ENCODE data around the gene CEACAM20. TPM values are rescaled to one million over a fixed set of nuclear protein-coding genes. Genes with fewer than 3 reads are reported as not detected.
"Not testable (repeated sequence)": the region's sequence is repeated elsewhere in the genome, so short reads cannot be mapped to it uniquely, and the experiment has no call there.

Gene CEACAM20
- total and polyA plus RNA-seq, 2 of the 13 experiments (the other 11 are each of a cell fraction or from before 2014, with no cell fraction given), result 0.04 TPM; not detected in 1

DNA sequence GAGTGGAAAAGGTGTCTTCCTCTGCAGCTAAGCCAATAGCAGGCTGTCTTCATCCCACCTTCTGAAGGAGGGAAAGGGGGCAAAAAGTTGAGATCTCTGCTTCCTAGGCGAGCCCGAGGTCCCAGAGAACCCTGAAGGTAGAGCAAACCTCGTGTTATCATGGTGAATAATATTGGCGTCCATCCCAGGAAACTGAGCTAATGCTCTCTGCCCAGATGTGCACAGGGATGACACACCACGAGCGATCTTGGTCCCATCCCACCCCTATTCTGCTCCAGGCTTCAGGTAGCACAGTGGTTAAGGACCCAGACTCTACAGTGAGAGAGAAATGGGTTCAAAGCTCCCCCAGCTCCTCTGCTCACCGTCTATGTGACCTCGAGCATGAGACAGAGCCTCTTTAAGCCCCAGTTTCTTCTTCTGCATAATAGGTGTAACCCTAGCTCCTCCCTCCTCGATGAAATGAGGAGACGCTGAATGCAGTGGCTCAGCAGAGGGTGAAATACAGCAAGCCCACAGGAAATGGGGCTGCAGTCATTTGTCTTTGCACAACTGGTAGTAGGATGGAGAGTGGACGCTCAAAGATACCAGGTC is 9.9 kb upstream of the CEACAM20 start:
- no peaks in the 10 kb centered on the region for H4K20me1 ChIP-seq (ENCODE audit: insufficient read depth, low read length)
- no peak overlapping the region for H3K4me3 ChIP-seq (replicated peaks in 1 of 3; ENCODE audit: insufficient read depth in 1 of 3, low read depth in 2 of 3, low read length in 3 of 3)
- no peaks in the 10 kb centered on the region for H3K36me3 ChIP-seq (replicated peaks in 1 of 2; ENCODE audit: control insufficient read depth in 1 of 2, insufficient read depth in 2 of 2, low read length in 2 of 2)
- H3K27me3 ChIP-seq (ENCODE audit: control insufficient read depth in 1 of 2, insufficient read depth in 2 of 2, low read length in 2 of 2), result no peaks in the 10 kb centered on the region
- no peak overlapping the region for H2AFZ ChIP-seq (ENCODE audit: low read length)
- no peaks in the 10 kb centered on the region for H3K79me2 ChIP-seq (ENCODE audit: insufficient read depth, low read length)
- in situ Hi-C loops (cut with HindIII; ENCODE audit: extremely low pct_ligation_motif_present, low pct_unique_long_range_greater_than_20kb) (no loop called here), intact Hi-C loops (cut with micrococcal nuclease; ENCODE audit: unreplicated experiment) (no loop called here)
- H3K4me1 ChIP-seq (ENCODE audit: insufficient read depth, low read length), result no peaks in the 10 kb centered on the region
- ChIA-PET POLR2A (no interaction called here), CTCF (ENCODE audit: low intra/inter-chr PET ratio, low total read pairs) (no interaction called here)
- H3K27ac ChIP-seq (ENCODE audit: extremely low read length, insufficient read depth, low read length), result no peak overlapping the region
- FAIRE-seq, result no peak
- H3K9ac ChIP-seq (ENCODE audit: insufficient read depth, low read depth, low read length), result no peak overlapping the region
- no peak for DNase-seq (ENCODE audit: low spot score)
- no peaks in the 10 kb centered on the region for H3K9me3 ChIP-seq (ENCODE audit: low read length)
- BruUV-seq (replicated peaks), result no TSS peak
- no peak overlapping the region for H3K4me2 ChIP-seq (ENCODE audit: low read depth, low read length)
- 46% methylated on average over 11 of the region's 11 CpGs for WGBS (ENCODE audit: low lambda C conversion rate)
- TF ChIP-seq SRSF4 (IDR thresholded peaks at IDR 0.05; ENCODE audit: low read depth, low read length, poor library complexity, severe bottlenecking) (no peak), JUND (CRISPR knock-in tag; IDR thresholded peaks at IDR 0.05) (no peak), HMGA1 (CRISPR knock-in tag; conservative IDR thresholded peaks at IDR 0.05) (no peak)
- ATAC-seq, result no peak

DNA sequence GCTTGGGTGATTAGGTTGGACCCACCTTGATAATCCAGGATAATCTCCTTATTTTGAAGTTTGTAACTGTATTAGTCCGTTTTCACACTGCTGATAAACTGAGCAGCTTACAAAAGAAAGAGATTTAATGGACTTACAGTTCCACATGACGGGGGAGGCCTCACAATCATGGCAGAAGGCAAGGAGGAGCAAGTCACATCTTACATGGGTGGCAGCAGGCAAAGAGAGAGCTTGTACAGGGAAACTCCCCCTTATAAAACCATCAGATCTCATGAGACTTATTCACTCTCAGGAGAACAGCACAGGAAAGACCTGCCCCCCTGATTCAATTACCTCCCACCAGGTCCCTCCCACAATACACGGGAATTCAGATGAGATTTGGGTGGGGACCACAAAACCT is 5.9 kb upstream of the CEACAM20 start:
- 18% methylated on average over 3 of the region's 3 CpGs for WGBS (ENCODE audit: low lambda C conversion rate)
- intact Hi-C loops (cut with micrococcal nuclease; ENCODE audit: unreplicated experiment); H3K4me3 ChIP-seq (replicated peaks in 1 of 3; ENCODE audit: insufficient read depth in 1 of 3, low read depth in 2 of 3, low read length in 3 of 3); CTCF ChIA-PET (ENCODE audit: low intra/inter-chr PET ratio, low total read pairs); in situ Hi-C loops (cut with HindIII; ENCODE audit: extremely low pct_ligation_motif_present, low pct_unique_long_range_greater_than_20kb); BruUV-seq (replicated peaks); H4K20me1 ChIP-seq (ENCODE audit: insufficient read depth, low read length); FAIRE-seq; H3K9ac ChIP-seq (ENCODE audit: insufficient read depth, low read depth, low read length); H3K27ac ChIP-seq (ENCODE audit: extremely low read length, insufficient read depth, low read length); H3K27me3 ChIP-seq (ENCODE audit: control insufficient read depth in 1 of 2, insufficient read depth in 2 of 2, low read length in 2 of 2); H3K9me3 ChIP-seq (ENCODE audit: low read length); H3K79me2 ChIP-seq (ENCODE audit: insufficient read depth, low read length); ATAC-seq; DNase-seq (ENCODE audit: low spot score); H3K36me3 ChIP-seq (replicated peaks in 1 of 2; ENCODE audit: control insufficient read depth in 1 of 2, insufficient read depth in 2 of 2, low read length in 2 of 2); H3K4me2 ChIP-seq (ENCODE audit: low read depth, low read length); POLR2A ChIA-PET; H3K4me1 ChIP-seq (ENCODE audit: insufficient read depth, low read length); H2AFZ ChIP-seq (ENCODE audit: low read length): not testable (repeated sequence)

All from HepG2 (cell line).